NT2/D1 (cell line): ENCODE data around the gene HS6ST3.

Experiments used
- DNase-seq: peaks from one replicate; pipeline ENCODE4 v3.0.0-alpha.2; 2011; ENCODE audit warnings: low read depth, low spot score
- H3K27me3 ChIP-seq: 2 replicates; pipeline ENCODE4 v1.6.0; 2011; ENCODE audit warnings: mild to moderate bottlenecking; ENCODE audit not compliant: insufficient read length, insufficient read depth
- H3K36me3 ChIP-seq: 2 replicates; pipeline ENCODE4 v1.6.1; 2011; ENCODE audit warnings: mild to moderate bottlenecking, low read length, mixed read lengths; ENCODE audit not compliant: insufficient read depth, insufficient read length
- H3K4me1 ChIP-seq: 2 replicates; pipeline ENCODE4 v1.5.1; 2011; ENCODE audit not compliant: insufficient read depth, insufficient read length
- H3K4me3 ChIP-seq: 2 replicates; pipeline ENCODE4 v1.5.1; 2011; ENCODE audit warnings: low read depth; ENCODE audit not compliant: insufficient read length
- H3K9ac ChIP-seq: 2 replicates; pipeline ENCODE4 v1.6.0; 2011; ENCODE audit warnings: low read depth; ENCODE audit not compliant: insufficient read length
- H3K9me3 ChIP-seq: 2 replicates; pipeline ENCODE4 v1.5.1; 2011; ENCODE audit warnings: mild to moderate bottlenecking, low read length; ENCODE audit not compliant: insufficient read depth
- SUZ12 ChIP-seq: IDR thresholded peaks from 2 replicates; pipeline ENCODE4 v1.6.1; 2011; ENCODE audit not compliant: insufficient read length, insufficient read depth; ENCODE audit errors: extremely low read depth
- YY1 ChIP-seq: IDR thresholded peaks from 2 replicates; pipeline ENCODE4 v1.6.1; 2011; ENCODE audit not compliant: insufficient read length, insufficient read depth
- ZNF274 ChIP-seq: IDR thresholded peaks from 2 replicates; pipeline ENCODE4 v1.6.1; 2011; ENCODE audit warnings: mild to moderate bottlenecking, low read depth, low read length

The HS6ST3 gene

GRCh38 chr13:96179309-96179708, 89.4 kb downstream of the HS6ST3 start:
- no peaks in the 10 kb centered on the region for H3K27me3 ChIP-seq
- no peaks in the 10 kb centered on the region for H3K9me3 ChIP-seq
- DNase-seq: no peak
- H3K36me3 ChIP-seq: no peaks in the 10 kb centered on the region
- no peak overlapping the region for H3K4me3 ChIP-seq
- no peaks in the 10 kb centered on the region for H3K4me1 ChIP-seq
- H3K9ac ChIP-seq: no peak overlapping the region
- TF ChIP-seq SUZ12 (no peak), ZNF274 (no peak), YY1 (no peak)

- Histone ChIP-seq H3K4me1 (no peaks in the 10 kb centered on the region), H3K4me3 (no peak overlapping the region), H3K27me3 (no peaks in the 10 kb centered on the region), H3K9ac (no peak overlapping the region), H3K36me3 (no peaks in the 10 kb centered on the region), H3K9me3 (no peaks in the 10 kb centered on the region)
- TF ChIP-seq ZNF274: no peak
- no peak for TF ChIP-seq SUZ12
- TF ChIP-seq YY1: no peak
- DNase-seq: no peak
Measured at GRCh38 chr13:96181911-96182310, 92.0 kb downstream of the HS6ST3 start.

GRCh38 chr13:96185818-96186217, 95.9 kb downstream of the HS6ST3 start:
- Histone ChIP-seq H3K9me3 (no peaks in the 10 kb centered on the region), H3K4me1 (no peaks in the 10 kb centered on the region), H3K27me3 (no peaks in the 10 kb centered on the region), H3K36me3 (no peaks in the 10 kb centered on the region), H3K4me3 (no peak overlapping the region), H3K9ac (no peak overlapping the region)
- TF ChIP-seq YY1 (no peak), ZNF274 (no peak), SUZ12 (no peak)
- DNase-seq: no peak

DNA sequence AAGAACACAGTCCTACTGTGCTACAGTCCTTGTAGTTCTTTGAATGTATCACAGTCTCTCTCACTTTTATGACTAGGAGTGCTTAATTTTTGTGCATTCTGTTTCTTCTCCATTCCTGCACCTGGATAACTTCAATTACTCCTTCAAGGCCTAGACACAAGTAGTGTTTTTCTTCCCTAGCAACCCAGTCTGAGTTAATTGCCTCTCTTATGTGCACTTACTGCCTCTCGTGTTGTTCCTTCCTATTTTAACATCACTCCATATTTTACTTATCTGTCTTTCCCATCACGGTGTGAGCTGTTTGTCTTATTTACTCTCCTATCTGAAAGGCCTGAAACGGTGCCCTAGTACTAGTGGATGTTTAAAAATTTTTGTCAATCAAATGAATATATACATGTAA, 101.5 kb downstream of the HS6ST3 start:
- Histone ChIP-seq H3K9me3 (no peaks in the 10 kb centered on the region), H3K9ac (no peak overlapping the region), H3K36me3 (no peaks in the 10 kb centered on the region), H3K27me3 (no peaks in the 10 kb centered on the region), H3K4me3 (no peak overlapping the region), H3K4me1 (no peaks in the 10 kb centered on the region)
- no peak for DNase-seq
- no peak for TF ChIP-seq YY1
- no peak for TF ChIP-seq ZNF274
- TF ChIP-seq SUZ12: no peak

- no peak overlapping the region for H3K4me3 ChIP-seq
- no peaks in the 10 kb centered on the region for H3K4me1 ChIP-seq
- no peaks in the 10 kb centered on the region; the same call in 1 of the 2 replicates for H3K9me3 ChIP-seq
- H3K36me3 ChIP-seq: no peaks in the 10 kb centered on the region
- TF ChIP-seq ZNF274 (no peak), YY1 (no peak), SUZ12 (no peak)
- H3K9ac ChIP-seq: no peak overlapping the region
- no peak for DNase-seq
- H3K27me3 ChIP-seq: no peaks in the 10 kb centered on the region
Measured at GRCh38 chr13:96193728-96194310, 103.9 kb downstream of the HS6ST3 start.

GRCh38 chr13:96198038-96198437, 108.1 kb downstream of the HS6ST3 start:
- Histone ChIP-seq H3K36me3 (no peaks in the 10 kb centered on the region), H3K9ac (no peak overlapping the region), H3K9me3 (no peaks in the 10 kb centered on the region; the same call in 1 of the 2 replicates), H3K4me1 (no peaks in the 10 kb centered on the region), H3K27me3 (no peaks in the 10 kb centered on the region), H3K4me3 (no peak overlapping the region)
- DNase-seq: no peak
- TF ChIP-seq ZNF274: no peak
- no peak for TF ChIP-seq SUZ12
- no peak for TF ChIP-seq YY1

- Histone ChIP-seq H3K36me3 (no peaks in the 10 kb centered on the region), H3K4me3 (no peak overlapping the region), H3K9me3 (no peaks in the 10 kb centered on the region; the same call in 1 of the 2 replicates), H3K9ac (no peak overlapping the region), H3K27me3 (no peaks in the 10 kb centered on the region), H3K4me1 (no peaks in the 10 kb centered on the region)
- no peak for DNase-seq
- TF ChIP-seq YY1 (no peak), ZNF274 (no peak), SUZ12 (no peak)
Measured at GRCh38 chr13:96199315-96199714, 109.4 kb downstream of the HS6ST3 start.

GRCh38 chr13:96200810-96201209, 110.9 kb downstream of the HS6ST3 start:
- no peak for DNase-seq
- Histone ChIP-seq H3K4me3 (no peak overlapping the region), H3K27me3 (no peaks in the 10 kb centered on the region), H3K36me3 (no peaks in the 10 kb centered on the region), H3K9ac (no peak overlapping the region), H3K9me3 (no peaks in the 10 kb centered on the region; the same call in 1 of the 2 replicates), H3K4me1 (no peaks in the 10 kb centered on the region)
- TF ChIP-seq SUZ12: no peak
- TF ChIP-seq ZNF274: no peak
- TF ChIP-seq YY1: no peak
